Measurements from ENCODE around the gene LPCAT3. TPM values are rescaled to one million over a fixed set of nuclear protein-coding genes. Genes with fewer than 3 reads are reported as not detected.

LPCAT3 gene
- total and polyA plus RNA-seq, 4 donors = 41.9 to 96.5 (median 77.0) TPM

GRCh38 chr12:6946920-6947374, 71.3 kb downstream of the LPCAT3 start (continued):
- TF ChIP-seq JUND (IDR thresholded peaks at IDR 0.05) (no peak), YY1 (IDR thresholded peaks at IDR 0.05) (no peak), ZBTB33 (IDR thresholded peaks at IDR 0.05) (no peak), HNF4G (IDR thresholded peaks at IDR 0.05) (no peak), EGR1 (IDR thresholded peaks at IDR 0.05; ENCODE audit: low read depth in 2 of 2) (no peak), NR2F2 (IDR thresholded peaks at IDR 0.05) (no peak)

- Histone ChIP-seq H3K9me3 (ENCODE audit: control insufficient read depth in 4 of 4, low read length in 3 of 4) (no peaks in the 10 kb centered on the region), H3K9ac (ENCODE audit: low read depth in 1 of 2, low read length in 2 of 2) (peak overlapping the region; percentile 35 to 52), H3K36me3 (ENCODE audit: control insufficient read depth in 4 of 4, insufficient read depth in 3 of 4, low read depth in 1 of 4, low read length in 3 of 4) (no peaks in the 10 kb centered on the region), H3K27ac (ENCODE audit: low read depth in 1 of 2, low read length in 2 of 2) (peak overlapping the region; percentile 86 to 96), H3K4me3 (ENCODE audit: low read depth in 1 of 3, low read length in 3 of 3) (peak overlapping the region; percentile 56 to 69 (median 67)), H3K27me3 (ENCODE audit: control insufficient read depth in 4 of 4, insufficient read depth in 4 of 4, low read length in 3 of 4) (no peaks in the 10 kb centered on the region), H3K4me1 (ENCODE audit: control insufficient read depth in 4 of 4, insufficient read depth in 4 of 4, low read length in 3 of 4) (peaks cover 10 to 43% (median 30%) of the 10 kb centered on the region in 4 donors)
- no peak for TF ChIP-seq HNF4G (IDR thresholded peaks at IDR 0.05)
- TF ChIP-seq EGR1 (IDR thresholded peaks at IDR 0.05; ENCODE audit: low read depth in 2 of 2) = peak; percentile 63 to 81
- no peak for TF ChIP-seq CTCF (IDR thresholded peaks at IDR 0.05; ENCODE audit: low read depth, low read length, missing input control)
- peak; percentile 94 for TF ChIP-seq REST (IDR thresholded peaks at IDR 0.05)
- TF ChIP-seq JUND (IDR thresholded peaks at IDR 0.05) = peak in 1 of 2 donors; percentile 15
- TF ChIP-seq ATF3 (IDR thresholded peaks at IDR 0.05) = no peak
- peak; percentile 86 for TF ChIP-seq YY1 (IDR thresholded peaks at IDR 0.05)
- peak; percentile 88 for TF ChIP-seq SP1 (IDR thresholded peaks at IDR 0.05)
- TF ChIP-seq TAF1 (conservative IDR thresholded peaks at IDR 0.05) = peak; percentile 92
- peak; percentile 40 for TF ChIP-seq FOXA2 (IDR thresholded peaks at IDR 0.05)
- TF ChIP-seq GABPA (IDR thresholded peaks at IDR 0.05 in 1 of 2, conservative IDR thresholded peaks at IDR 0.05 in 1 of 2) = peak in 1 of 2 donors; percentile 71
- peak; percentile 64 to 68 for TF ChIP-seq RAD21 (IDR thresholded peaks at IDR 0.05)
- peak in 1 of 2 donors; percentile 65 for TF ChIP-seq HNF4A (conservative IDR thresholded peaks at IDR 0.05)
- TF ChIP-seq RXRA (IDR thresholded peaks at IDR 0.05) = peak; percentile 59 to 78
- peak; percentile 79 for DNase-seq (ENCODE audit: low spot score)
- WGBS = 10% methylated on average over 32 of the region's 32 CpGs
Observed at GRCh38 chr12:6946033-6946919, 72.0 kb downstream of the LPCAT3 start.

All from liver (tissue), 9 donors.